ENCODE results near the gene TBC1D21. TPM values are rescaled to one million over a fixed set of nuclear protein-coding genes. Genes with fewer than 3 reads are reported as not detected.

TBC1D21 gene
- total RNA-seq, 1 experiment from 2014 or later = not detected

DNA sequence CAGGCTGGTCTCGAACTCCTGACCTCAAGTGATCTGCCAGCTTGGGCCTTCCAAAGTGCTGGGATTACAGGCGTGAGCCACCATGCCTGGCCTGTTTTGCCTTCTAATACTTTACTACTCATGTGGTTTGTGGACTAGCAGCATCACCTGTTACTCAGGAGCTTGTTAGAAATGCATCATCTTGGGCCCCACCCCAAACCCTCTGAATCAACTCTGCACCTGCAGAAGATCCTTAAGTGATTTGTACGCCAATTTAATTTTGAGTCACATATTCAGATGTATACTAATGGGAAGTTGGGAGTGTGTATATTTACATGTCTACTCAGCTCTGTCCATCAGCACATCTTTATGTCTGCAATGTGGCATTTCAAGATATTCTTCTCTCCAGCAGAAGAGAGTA lies 6.1 kb downstream of the TBC1D21 start:
- DNase-seq = no peak
- no peaks in the 10 kb centered on the region for H4K20me1 ChIP-seq (ENCODE audit: insufficient read depth, low read depth, low read length)

DNA sequence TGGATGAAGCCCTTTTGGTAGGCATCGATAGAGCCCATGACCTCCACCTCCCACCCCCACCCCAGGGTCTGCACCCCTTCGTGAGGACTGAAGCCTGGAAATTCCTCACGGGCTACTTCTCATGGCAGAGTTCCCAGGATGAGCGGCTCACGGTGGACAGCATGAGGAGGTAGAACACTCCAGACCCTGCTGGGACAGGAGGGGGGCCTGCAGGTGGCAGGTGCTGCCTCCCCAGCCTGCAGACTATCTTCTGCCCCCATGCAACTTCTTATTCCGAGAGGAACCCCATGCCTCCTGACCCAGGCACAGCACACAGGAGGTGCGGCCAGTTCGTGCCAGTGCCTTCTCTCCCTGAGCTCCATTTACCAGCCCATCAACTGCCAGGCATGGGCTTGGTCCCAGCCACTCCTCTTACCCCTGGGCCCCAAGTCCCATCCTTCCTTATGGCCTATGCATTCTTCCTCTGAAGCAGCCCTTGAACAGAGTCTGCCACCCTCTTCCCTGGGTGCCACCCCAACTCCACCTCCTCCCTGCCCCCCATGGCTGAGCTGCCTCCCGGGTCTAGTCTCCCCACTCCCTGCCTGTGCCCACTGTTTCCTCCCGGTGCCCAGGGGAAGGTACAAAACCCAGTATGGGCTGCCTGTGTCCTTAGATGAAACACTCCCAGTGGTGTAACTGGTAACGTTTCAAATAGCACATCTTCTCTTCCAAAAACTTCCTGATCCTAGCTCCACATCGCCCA lies 8.4 kb downstream of the TBC1D21 start:
- Histone ChIP-seq H3K36me3 (ENCODE audit: insufficient read depth, low read length) (no peaks in the 10 kb centered on the region), H3K9me3 (ENCODE audit: low read length) (no peaks in the 10 kb centered on the region), H3K4me3 (ENCODE audit: low read length) (no peak overlapping the region), H3K27me3 (ENCODE audit: low read length) (no peaks in the 10 kb centered on the region), H3K79me2 (ENCODE audit: low read length) (no peaks in the 10 kb centered on the region), H3K9ac (ENCODE audit: low read length) (no peak overlapping the region), H3K4me1 (ENCODE audit: low read length) (no peaks in the 10 kb centered on the region), H3K27ac (ENCODE audit: low read length) (no peak overlapping the region), H3K9me2 (replicated peaks; ENCODE audit: insufficient read depth, low read length) (no peaks in the 10 kb centered on the region), H2AFZ (ENCODE audit: low read length) (no peak overlapping the region), H4K20me1 (ENCODE audit: insufficient read depth, low read depth, low read length) (no peaks in the 10 kb centered on the region), H3K4me2 (ENCODE audit: low read depth, low read length, poor library complexity, severe bottlenecking) (no peak overlapping the region)
- no peak for DNase-seq

More for the DNA sequence above, 6.1 kb downstream of the TBC1D21 start:
- no peaks in the 10 kb centered on the region for H3K9me3 ChIP-seq (ENCODE audit: low read length)
- no peaks in the 10 kb centered on the region for H3K27me3 ChIP-seq (ENCODE audit: low read length)
- H3K4me3 ChIP-seq (ENCODE audit: low read length) = no peak overlapping the region
- H3K4me1 ChIP-seq (ENCODE audit: low read length) = no peaks in the 10 kb centered on the region
- no peaks in the 10 kb centered on the region for H3K9me2 ChIP-seq (replicated peaks; ENCODE audit: insufficient read depth, low read length)
- no peaks in the 10 kb centered on the region for H3K36me3 ChIP-seq (ENCODE audit: insufficient read depth, low read length)
- no peak overlapping the region for H3K4me2 ChIP-seq (ENCODE audit: low read depth, low read length, poor library complexity, severe bottlenecking)
- no peak overlapping the region for H3K9ac ChIP-seq (ENCODE audit: low read length)
- no peak overlapping the region for H2AFZ ChIP-seq (ENCODE audit: low read length)
- no peaks in the 10 kb centered on the region for H3K79me2 ChIP-seq (ENCODE audit: low read length)
- H3K27ac ChIP-seq (ENCODE audit: low read length) = no peak overlapping the region

DNA sequence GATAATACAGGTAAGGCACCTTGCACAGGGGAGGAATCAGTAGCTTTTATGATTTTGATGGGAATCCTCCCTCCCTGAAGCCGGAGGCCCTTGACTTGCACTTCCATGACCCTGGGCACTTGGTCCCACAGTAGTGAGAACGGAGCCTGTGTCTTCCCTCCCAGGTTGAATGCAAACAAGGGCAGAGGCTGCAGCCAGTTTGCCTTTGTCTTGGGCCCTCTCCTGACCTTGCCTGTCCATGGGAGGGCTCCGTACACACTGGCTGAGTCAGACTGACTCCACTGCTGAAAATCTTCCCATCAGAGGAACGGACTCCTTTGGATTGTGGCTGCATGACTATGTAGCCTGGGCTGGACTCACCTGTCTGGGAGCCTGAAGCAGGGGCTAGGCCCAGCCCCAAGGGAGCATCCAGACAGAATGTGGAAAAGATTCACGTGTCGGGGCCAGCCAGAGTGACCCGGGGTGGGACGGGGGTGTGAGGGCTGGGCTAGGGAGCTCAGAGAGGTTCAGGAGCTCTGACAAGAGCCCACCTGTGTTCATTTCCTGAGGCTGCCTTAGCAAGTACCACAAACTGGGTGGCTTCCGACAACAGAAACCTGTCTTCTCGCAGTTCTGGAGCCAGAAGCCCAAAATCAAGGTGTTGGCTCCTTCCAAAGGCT lies 9.5 kb downstream of the TBC1D21 start:
- Histone ChIP-seq H3K4me3 (ENCODE audit: low read length) (no peak overlapping the region), H3K9ac (ENCODE audit: low read length) (no peak overlapping the region), H3K27ac (ENCODE audit: low read length) (no peak overlapping the region), H3K4me2 (ENCODE audit: low read depth, low read length, poor library complexity, severe bottlenecking) (no peak overlapping the region), H3K9me3 (ENCODE audit: low read length) (no peaks in the 10 kb centered on the region), H3K79me2 (ENCODE audit: low read length) (no peaks in the 10 kb centered on the region), H4K20me1 (ENCODE audit: insufficient read depth, low read depth, low read length) (no peaks in the 10 kb centered on the region), H3K27me3 (ENCODE audit: low read length) (no peaks in the 10 kb centered on the region), H2AFZ (ENCODE audit: low read length) (no peak overlapping the region), H3K4me1 (ENCODE audit: low read length) (no peaks in the 10 kb centered on the region), H3K9me2 (replicated peaks; ENCODE audit: insufficient read depth, low read length) (no peaks in the 10 kb centered on the region), H3K36me3 (ENCODE audit: insufficient read depth, low read length) (no peaks in the 10 kb centered on the region)
- no peak for DNase-seq

GRCh38 chr15:73884159-73884558 lies 10.8 kb downstream of the TBC1D21 start:
- H3K4me3 ChIP-seq (ENCODE audit: low read length) = no peak overlapping the region
- H3K4me1 ChIP-seq (ENCODE audit: low read length) = no peaks in the 10 kb centered on the region
- no peaks in the 10 kb centered on the region for H3K9me2 ChIP-seq (replicated peaks; ENCODE audit: insufficient read depth, low read length)
- no peak overlapping the region for H3K27ac ChIP-seq (ENCODE audit: low read length)
- H3K4me2 ChIP-seq (ENCODE audit: low read depth, low read length, poor library complexity, severe bottlenecking) = no peak overlapping the region
- H3K9me3 ChIP-seq (ENCODE audit: low read length) = no peaks in the 10 kb centered on the region
- no peaks in the 10 kb centered on the region for H3K27me3 ChIP-seq (ENCODE audit: low read length)
- H3K36me3 ChIP-seq (ENCODE audit: insufficient read depth, low read length) = no peaks in the 10 kb centered on the region
- no peak overlapping the region for H2AFZ ChIP-seq (ENCODE audit: low read length)
- H4K20me1 ChIP-seq (ENCODE audit: insufficient read depth, low read depth, low read length) = no peaks in the 10 kb centered on the region
- H3K9ac ChIP-seq (ENCODE audit: low read length) = no peak overlapping the region
- no peaks in the 10 kb centered on the region for H3K79me2 ChIP-seq (ENCODE audit: low read length)
- DNase-seq = no peak

DNA sequence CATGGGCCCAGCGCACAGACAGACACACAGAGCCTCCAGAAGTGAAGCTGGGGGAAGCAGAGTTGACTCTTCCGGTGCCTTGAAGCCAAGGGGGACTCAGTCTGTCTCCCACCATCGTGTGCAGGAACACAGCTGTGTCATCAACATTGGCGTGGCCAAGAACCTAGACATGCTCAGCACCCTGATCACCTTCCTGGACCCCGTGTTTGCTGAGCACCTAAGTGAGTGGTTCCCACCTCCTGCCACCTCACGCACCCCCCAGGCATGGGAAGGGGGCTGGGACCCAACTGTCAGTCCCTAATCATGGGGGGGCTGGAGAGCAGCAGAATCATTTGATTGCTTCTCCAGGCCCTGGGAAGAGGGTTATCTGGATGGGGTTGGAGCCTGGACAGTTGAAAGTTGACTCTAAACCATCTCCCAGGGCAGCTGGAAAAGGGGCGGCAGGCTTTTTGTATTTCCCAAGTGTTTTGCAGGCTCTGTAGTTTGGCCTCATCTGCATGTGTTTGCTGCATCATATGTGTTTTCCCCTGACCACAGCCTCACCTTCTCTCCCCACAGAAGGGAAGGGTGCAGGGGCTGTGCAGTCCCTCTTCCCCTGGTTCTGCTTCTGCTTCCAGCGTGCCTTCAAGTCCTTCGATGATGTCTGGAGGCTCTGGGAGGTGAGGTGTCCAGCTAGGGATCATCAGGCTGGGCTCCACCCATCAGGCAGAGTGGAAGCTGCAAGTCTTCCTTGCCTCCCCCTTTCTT lies 12.8 kb downstream of the TBC1D21 start:
- no peak overlapping the region for H3K27ac ChIP-seq (ENCODE audit: low read length)
- H4K20me1 ChIP-seq (ENCODE audit: insufficient read depth, low read depth, low read length) = no peaks in the 10 kb centered on the region
- no peak overlapping the region for H3K4me2 ChIP-seq (ENCODE audit: low read depth, low read length, poor library complexity, severe bottlenecking)
- no peaks in the 10 kb centered on the region for H3K36me3 ChIP-seq (ENCODE audit: insufficient read depth, low read length)
- no peaks in the 10 kb centered on the region for H3K27me3 ChIP-seq (ENCODE audit: low read length)
- H3K79me2 ChIP-seq (ENCODE audit: low read length) = no peaks in the 10 kb centered on the region
- no peaks in the 10 kb centered on the region for H3K4me1 ChIP-seq (ENCODE audit: low read length)
- no peak overlapping the region for H3K4me3 ChIP-seq (ENCODE audit: low read length)
- no peak for DNase-seq
- H2AFZ ChIP-seq (ENCODE audit: low read length) = no peak overlapping the region
- H3K9ac ChIP-seq (ENCODE audit: low read length) = no peak overlapping the region
- no peaks in the 10 kb centered on the region for H3K9me2 ChIP-seq (replicated peaks; ENCODE audit: insufficient read depth, low read length)
- no peaks in the 10 kb centered on the region for H3K9me3 ChIP-seq (ENCODE audit: low read length)

DNA sequence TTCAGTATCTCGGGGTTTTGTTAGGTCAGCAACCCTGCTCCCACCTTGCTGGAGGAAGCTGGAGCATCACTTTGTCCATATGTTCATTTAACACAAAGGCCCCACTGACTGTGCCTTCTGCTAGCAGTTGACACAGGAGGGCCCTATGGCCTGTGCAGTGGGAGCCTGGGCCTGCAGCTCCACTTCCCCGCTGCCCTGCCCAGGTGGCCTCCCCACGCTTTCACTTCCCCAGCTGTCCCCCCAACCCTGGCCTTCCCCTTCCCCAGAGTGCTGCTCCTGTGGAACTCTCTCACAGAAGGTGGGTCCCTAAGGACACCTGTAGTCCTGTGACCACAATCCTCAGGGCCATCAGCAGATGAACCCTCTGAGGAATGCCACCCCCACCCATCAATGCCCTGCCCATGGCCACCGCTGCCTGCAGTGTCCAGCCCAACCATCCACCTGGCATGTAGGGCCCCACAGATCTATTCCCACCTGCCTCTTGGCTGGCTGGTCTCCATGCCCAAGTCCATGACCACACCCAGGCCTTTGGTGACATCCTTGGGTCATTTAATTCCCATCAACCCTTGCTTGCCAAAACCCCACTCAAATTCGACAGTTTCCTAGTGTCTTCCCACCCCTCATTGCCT lies 13.5 kb downstream of the TBC1D21 start:
- Histone ChIP-seq H4K20me1 (ENCODE audit: insufficient read depth, low read depth, low read length) (no peaks in the 10 kb centered on the region), H3K4me2 (ENCODE audit: low read depth, low read length, poor library complexity, severe bottlenecking) (no peak overlapping the region), H3K4me3 (ENCODE audit: low read length) (no peak overlapping the region), H3K79me2 (ENCODE audit: low read length) (no peaks in the 10 kb centered on the region), H3K27me3 (ENCODE audit: low read length) (no peaks in the 10 kb centered on the region), H3K9me3 (ENCODE audit: low read length) (no peaks in the 10 kb centered on the region), H3K36me3 (ENCODE audit: insufficient read depth, low read length) (no peaks in the 10 kb centered on the region), H3K4me1 (ENCODE audit: low read length) (no peaks in the 10 kb centered on the region), H3K9me2 (replicated peaks; ENCODE audit: insufficient read depth, low read length) (no peaks in the 10 kb centered on the region), H2AFZ (ENCODE audit: low read length) (no peak overlapping the region), H3K27ac (ENCODE audit: low read length) (no peak overlapping the region), H3K9ac (ENCODE audit: low read length) (no peak overlapping the region)
- no peak for DNase-seq

GRCh38 chr15:73887481-73887880 lies 14.1 kb downstream of the TBC1D21 start:
- no peak for DNase-seq
- Histone ChIP-seq H3K4me2 (ENCODE audit: low read depth, low read length, poor library complexity, severe bottlenecking) (no peak overlapping the region), H3K36me3 (ENCODE audit: insufficient read depth, low read length) (no peaks in the 10 kb centered on the region), H2AFZ (ENCODE audit: low read length) (no peak overlapping the region), H3K9me2 (replicated peaks; ENCODE audit: insufficient read depth, low read length) (no peaks in the 10 kb centered on the region), H3K9me3 (ENCODE audit: low read length) (no peaks in the 10 kb centered on the region), H3K9ac (ENCODE audit: low read length) (no peak overlapping the region), H3K79me2 (ENCODE audit: low read length) (no peaks in the 10 kb centered on the region), H3K27me3 (ENCODE audit: low read length) (no peaks in the 10 kb centered on the region), H3K4me3 (ENCODE audit: low read length) (no peak overlapping the region), H3K27ac (ENCODE audit: low read length) (no peak overlapping the region), H3K4me1 (ENCODE audit: low read length) (no peaks in the 10 kb centered on the region), H4K20me1 (ENCODE audit: insufficient read depth, low read depth, low read length) (no peaks in the 10 kb centered on the region)
